Osteocyte (in vitro differentiated cells): Measurements from ENCODE around the gene C9orf43. TPM values are rescaled to one million over a fixed set of nuclear protein-coding genes. Genes with fewer than 3 reads are reported as not detected.
A peak's percentile ranks its signal among the peaks of the same experiment; 100 is the strongest.

ENCODE experiments used
- DNase-seq: peaks from one replicate; pipeline ENCODE4 v3.0.0; 2021; ENCODE audit warnings: mixed read lengths; ENCODE audit not compliant: unreplicated experiment; ENCODE audit errors: extremely low spot score
- H3K27ac Mint-ChIP-seq: one replicate; pipeline ENCODE4 v1.8.0; 2021; ENCODE audit warnings: mild to moderate bottlenecking, mixed read lengths; ENCODE audit not compliant: unreplicated experiment
- H3K27me3 Mint-ChIP-seq: one replicate; pipeline ENCODE4 v1.8.0; 2021; ENCODE audit warnings: mixed read lengths; ENCODE audit not compliant: unreplicated experiment
- H3K36me3 Mint-ChIP-seq: one replicate; pipeline ENCODE4 v1.8.0; 2021; ENCODE audit warnings: mixed read lengths; ENCODE audit not compliant: unreplicated experiment
- H3K4me1 Mint-ChIP-seq: one replicate; pipeline ENCODE4 v1.8.0; 2021; ENCODE audit warnings: mixed read lengths; ENCODE audit not compliant: unreplicated experiment
- H3K4me3 Mint-ChIP-seq: one replicate; pipeline ENCODE4 v1.8.0; 2021; ENCODE audit warnings: mild to moderate bottlenecking, moderate library complexity, mixed read lengths; ENCODE audit not compliant: unreplicated experiment
- H3K9me3 Mint-ChIP-seq: one replicate; pipeline ENCODE4 v1.8.0; 2021; ENCODE audit warnings: mixed read lengths; ENCODE audit not compliant: unreplicated experiment
- CTCF ChIP-seq: fragments of 200-600 bp; sonication (generic); IDR thresholded peaks from 2 replicates; pipeline ENCODE4 v1.5.0; 2021; ENCODE audit warnings: antibody characterized with exemption, mild to moderate bottlenecking, moderate library complexity
- total RNA-seq: library from RNA; stranded (reverse); gene quantifications from 2 replicates; pipeline ENCODE4 v1.2.1, GENCODE V29; 2021

Gene C9orf43
- total RNA-seq, 1 donor from 2014 or later = 0.43 TPM

GRCh38 chr9:113456235-113456634 is 45.7 kb downstream of the C9orf43 start:
- Mint-ChIP-seq H3K4me3 (no peak overlapping the region), H3K9me3 (no peaks in the 10 kb centered on the region), H3K4me1 (peaks cover 30% of the 10 kb centered on the region), H3K27me3 (peaks cover 3% of the 10 kb centered on the region), H3K27ac (peak overlapping the region; percentile 95), H3K36me3 (no peaks in the 10 kb centered on the region)
- no peak for DNase-seq
- no peak for TF ChIP-seq CTCF

- H3K27me3 Mint-ChIP-seq = peaks cover 14% of the 10 kb centered on the region
- H3K4me1 Mint-ChIP-seq = peaks cover 11% of the 10 kb centered on the region
- no peaks in the 10 kb centered on the region for H3K36me3 Mint-ChIP-seq
Measured at GRCh38 chr9:113461285-113461684, 50.7 kb downstream of the C9orf43 start.

GRCh38 chr9:113461943-113462342 is 51.4 kb downstream of the C9orf43 start:
- Mint-ChIP-seq H3K27ac (no peak overlapping the region), H3K4me1 (peaks cover 8% of the 10 kb centered on the region), H3K36me3 (no peaks in the 10 kb centered on the region), H3K4me3 (no peak overlapping the region), H3K27me3 (peaks cover 14% of the 10 kb centered on the region), H3K9me3 (no peaks in the 10 kb centered on the region)
- no peak for TF ChIP-seq CTCF
- DNase-seq = peak; percentile 30

More at GRCh38 chr9:113461285-113461684, 50.7 kb downstream of the C9orf43 start:
- H3K4me3 Mint-ChIP-seq = no peak overlapping the region
- no peak overlapping the region for H3K27ac Mint-ChIP-seq
- no peaks in the 10 kb centered on the region for H3K9me3 Mint-ChIP-seq
- no peak for TF ChIP-seq CTCF
- DNase-seq = peak; percentile 57

- H3K4me3 Mint-ChIP-seq = no peak overlapping the region
- peaks cover 14% of the 10 kb centered on the region for H3K27me3 Mint-ChIP-seq
- TF ChIP-seq CTCF = no peak
- H3K36me3 Mint-ChIP-seq = peaks cover under 1% of the 10 kb centered on the region
- peak; percentile 64 for DNase-seq
- no peak overlapping the region for H3K27ac Mint-ChIP-seq
- H3K9me3 Mint-ChIP-seq = no peaks in the 10 kb centered on the region
- peaks cover 3% of the 10 kb centered on the region for H3K4me1 Mint-ChIP-seq
Measured at GRCh38 chr9:113462781-113463286, 52.3 kb downstream of the C9orf43 start.

- peaks cover 4% of the 10 kb centered on the region for H3K9me3 Mint-ChIP-seq
- no peak for TF ChIP-seq CTCF
- H3K4me3 Mint-ChIP-seq = no peak within 1 kb of the TSS
- DNase-seq = peak; percentile 84
- H3K27ac Mint-ChIP-seq = no peak within 1 kb of the TSS
- peaks cover 14% of the 10 kb centered on the region for H3K27me3 Mint-ChIP-seq
- peaks cover 3% of the 10 kb centered on the region for H3K36me3 Mint-ChIP-seq
- H3K4me1 Mint-ChIP-seq = peaks cover 3% of the 10 kb centered on the region
Measured at GRCh38 chr9:113463418-113464285, 53.1 kb downstream of the C9orf43 start, which contains the start of gene RGS3. RGS3 (plus strand) TSS chr9:113463727; CDS start chr9:113463803, 76 bp downstream.
